Retinal pigment epithelial cell (primary cell): ENCODE measurements around the gene KSR2.

Experiments used
- DNase-seq: peaks from one replicate; pipeline ENCODE4 v3.0.0-alpha.2; 2010; ENCODE audit warnings: low read depth
- H3K4me3 ChIP-seq: 2 replicates; pipeline ENCODE4 v1.5.1; 2011; ENCODE audit warnings: mild to moderate bottlenecking, low read length, control low read depth, moderate library complexity
- TF ChIP-seq, protein P1 (sequence below): conservative IDR thresholded peaks from 2 replicates; pipeline ENCODE4 v1.5.1; 2011; ENCODE audit warnings: low read depth, low read length, control low read depth, inconsistent platforms

Gene KSR2

DNA sequence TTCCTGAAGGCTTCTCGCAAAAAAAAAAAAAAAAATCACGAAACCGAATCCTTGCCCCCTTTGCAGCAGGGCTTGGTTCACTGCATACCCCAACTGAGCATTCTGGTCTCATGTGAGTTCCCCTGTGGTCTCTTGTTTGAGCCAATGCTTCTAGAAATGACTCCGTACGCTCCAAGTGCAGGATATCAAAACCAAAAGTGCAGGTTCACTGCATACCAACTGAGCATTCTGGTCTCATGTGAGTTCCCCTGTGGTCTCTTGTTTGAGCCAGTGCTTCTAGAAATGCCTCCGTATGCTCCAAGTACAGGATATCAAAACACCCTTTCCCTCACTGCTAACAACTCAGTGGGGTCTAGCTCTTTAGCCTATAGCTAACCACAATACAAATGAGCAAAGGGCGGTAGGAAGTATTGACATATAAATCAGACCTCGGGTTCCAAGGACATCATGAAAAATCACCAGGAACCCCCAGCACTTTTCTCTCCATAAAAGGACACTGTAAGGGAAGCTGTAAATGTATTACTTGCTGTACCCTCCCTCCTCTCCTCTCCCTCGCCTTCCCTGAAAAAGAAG is 401.1 kb downstream of the KSR2 start:
- no peak overlapping the region for H3K4me3 ChIP-seq
- DNase-seq: no peak

DNA sequence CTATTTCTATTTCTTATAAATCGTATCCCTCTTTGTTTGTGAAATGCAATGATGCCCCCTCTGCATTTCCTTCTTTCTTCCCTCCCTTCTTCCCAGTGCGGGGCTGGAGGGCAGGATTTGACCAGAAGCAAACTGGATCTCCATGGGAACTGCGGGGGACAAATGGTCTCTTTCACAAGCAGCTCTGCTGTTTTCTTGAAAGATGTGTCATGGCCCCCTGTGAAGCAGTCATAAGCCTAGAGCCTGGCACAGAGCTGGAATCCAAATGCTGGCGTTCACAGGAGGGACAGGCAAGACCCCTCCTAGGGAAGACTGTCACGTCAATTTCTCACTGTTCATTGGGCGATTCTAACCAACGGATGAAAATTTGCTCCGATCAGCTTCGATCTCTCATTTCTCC is 403.9 kb downstream of the KSR2 start:
- TF ChIP-seq, protein P1, sequence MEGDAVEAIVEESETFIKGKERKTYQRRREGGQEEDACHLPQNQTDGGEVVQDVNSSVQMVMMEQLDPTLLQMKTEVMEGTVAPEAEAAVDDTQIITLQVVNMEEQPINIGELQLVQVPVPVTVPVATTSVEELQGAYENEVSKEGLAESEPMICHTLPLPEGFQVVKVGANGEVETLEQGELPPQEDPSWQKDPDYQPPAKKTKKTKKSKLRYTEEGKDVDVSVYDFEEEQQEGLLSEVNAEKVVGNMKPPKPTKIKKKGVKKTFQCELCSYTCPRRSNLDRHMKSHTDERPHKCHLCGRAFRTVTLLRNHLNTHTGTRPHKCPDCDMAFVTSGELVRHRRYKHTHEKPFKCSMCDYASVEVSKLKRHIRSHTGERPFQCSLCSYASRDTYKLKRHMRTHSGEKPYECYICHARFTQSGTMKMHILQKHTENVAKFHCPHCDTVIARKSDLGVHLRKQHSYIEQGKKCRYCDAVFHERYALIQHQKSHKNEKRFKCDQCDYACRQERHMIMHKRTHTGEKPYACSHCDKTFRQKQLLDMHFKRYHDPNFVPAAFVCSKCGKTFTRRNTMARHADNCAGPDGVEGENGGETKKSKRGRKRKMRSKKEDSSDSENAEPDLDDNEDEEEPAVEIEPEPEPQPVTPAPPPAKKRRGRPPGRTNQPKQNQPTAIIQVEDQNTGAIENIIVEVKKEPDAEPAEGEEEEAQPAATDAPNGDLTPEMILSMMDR: no peak
- no peak for DNase-seq
- H3K4me3 ChIP-seq: no peak overlapping the region

More for the DNA sequence above, 401.1 kb downstream of the KSR2 start:
- TF ChIP-seq, protein P1: no peak

DNA sequence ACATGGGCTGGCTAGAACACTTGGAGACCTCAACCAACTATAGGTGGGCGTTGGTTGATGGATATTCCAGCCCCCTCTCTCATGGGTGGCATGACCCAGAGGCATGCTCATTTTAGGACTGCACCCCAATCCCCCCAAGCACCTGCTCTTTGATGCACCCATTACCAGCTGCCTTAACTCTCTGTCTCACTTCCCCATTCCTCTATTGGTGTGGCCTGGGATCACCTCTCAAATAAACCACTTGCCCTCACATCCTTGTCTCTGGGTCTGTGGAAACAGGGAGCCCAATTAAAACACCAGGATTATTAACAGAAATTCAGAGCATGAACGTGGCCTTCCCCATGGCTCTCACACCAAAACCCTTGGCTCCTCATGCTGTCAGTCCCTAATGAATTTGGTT is 405.1 kb downstream of the KSR2 start:
- TF ChIP-seq, protein P1: no peak
- no peak for DNase-seq
- H3K4me3 ChIP-seq: no peak overlapping the region

- H3K4me3 ChIP-seq: no peak overlapping the region
- no peak for DNase-seq
- TF ChIP-seq, protein P1: no peak
Measured at GRCh38 chr12:117563007-117563406, 405.8 kb downstream of the KSR2 start.

GRCh38 chr12:117561990-117562389 is 406.8 kb downstream of the KSR2 start:
- DNase-seq: no peak
- H3K4me3 ChIP-seq: no peak overlapping the region
- TF ChIP-seq, protein P1: no peak

- no peak overlapping the region for H3K4me3 ChIP-seq
- DNase-seq: no peak
Measured at GRCh38 chr12:117559978-117560377, 408.8 kb downstream of the KSR2 start.

DNA sequence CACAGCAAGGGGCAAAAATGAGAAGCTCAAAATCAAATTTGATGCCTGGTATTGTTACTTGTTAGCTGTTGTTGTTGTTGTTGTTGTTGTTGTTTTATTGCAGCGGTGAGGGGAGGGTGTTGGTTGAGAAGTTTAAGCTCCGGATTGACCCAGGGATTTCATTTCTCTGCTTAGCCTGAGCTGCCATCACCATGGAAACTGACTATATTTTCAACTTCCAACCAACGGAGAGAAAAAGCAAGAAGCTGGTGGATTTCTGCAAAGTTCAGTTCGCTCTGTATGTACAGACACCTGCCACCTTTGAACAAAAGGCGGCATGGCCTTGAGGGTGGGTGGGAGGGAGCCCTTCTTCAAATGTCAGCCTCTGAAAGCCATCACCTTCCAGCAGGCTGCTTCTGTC is 412.9 kb downstream of the KSR2 start:
- no peak for DNase-seq
- TF ChIP-seq, protein P1: no peak

More at GRCh38 chr12:117559978-117560377, 408.8 kb downstream of the KSR2 start:
- TF ChIP-seq, protein P1: no peak

More for the DNA sequence above, 412.9 kb downstream of the KSR2 start:
- no peak overlapping the region for H3K4me3 ChIP-seq
